ENCODE measurements around the gene UNC13C. TPM values are rescaled to one million over a fixed set of nuclear protein-coding genes. Genes with fewer than 3 reads are reported as not detected.
"Not testable (repeated sequence)": the region's sequence is repeated elsewhere in the genome, so short reads cannot be mapped to it uniquely, and the experiment has no call there.

The UNC13C gene
- total and polyA plus RNA-seq, 4 donors, result 0.05 to 16.0 (median 0.12) TPM; not detected in 1

- H3K9me3 ChIP-seq (ENCODE audit: control insufficient read depth in 4 of 4, insufficient read depth in 3 of 4, low read length in 3 of 4), result peaks cover 0 to 3% (median 0%) of the 10 kb centered on the region in 4 donors
- WGBS, 2 donors, result 80 to 86% methylated on average over 4 of the region's 4 CpGs
- H3K4me3 ChIP-seq, result no peak overlapping the region
- no peaks in the 10 kb centered on the region for H3K4me1 ChIP-seq (ENCODE audit: control insufficient read depth in 5 of 5, insufficient read depth in 5 of 5, low read length in 5 of 5)
- no peak overlapping the region for H3K27ac ChIP-seq (ENCODE audit: low read depth in 1 of 2, low read length in 1 of 2)
- no peak overlapping the region for H3K9ac ChIP-seq (ENCODE audit: insufficient read depth in 1 of 2, low read length in 2 of 2)
- H3K36me3 ChIP-seq (ENCODE audit: control insufficient read depth in 4 of 4, insufficient read depth in 4 of 4, low read length in 4 of 4), result no peaks in the 10 kb centered on the region
- ATAC-seq (ENCODE audit: insufficient read depth, low FRiP score), result no peak
- no peak for TF ChIP-seq CTCF (IDR thresholded peaks at IDR 0.05; ENCODE audit: control extremely low read depth, extremely low read depth)
- H3K27me3 ChIP-seq (ENCODE audit: control insufficient read depth in 3 of 3, insufficient read depth in 3 of 3, low read length in 2 of 3), result no peaks in the 10 kb centered on the region
- no peak for DNase-seq
Observed at GRCh38 chr15:54428596-54428995, 450.4 kb downstream of the UNC13C start.

GRCh38 chr15:54450288-54450687 lies 472.0 kb downstream of the UNC13C start:
- H3K4me3 ChIP-seq; H3K27me3 ChIP-seq (ENCODE audit: control insufficient read depth in 3 of 3, insufficient read depth in 3 of 3, low read length in 2 of 3); H3K4me1 ChIP-seq (ENCODE audit: control insufficient read depth in 5 of 5, insufficient read depth in 5 of 5, low read length in 5 of 5); H3K9ac ChIP-seq (ENCODE audit: insufficient read depth in 1 of 2, low read length in 2 of 2); ATAC-seq (ENCODE audit: insufficient read depth, low FRiP score); H3K36me3 ChIP-seq (ENCODE audit: control insufficient read depth in 4 of 4, insufficient read depth in 4 of 4, low read length in 4 of 4); DNase-seq; H3K27ac ChIP-seq (ENCODE audit: low read depth in 1 of 2, low read length in 1 of 2): not testable (repeated sequence)
- peaks cover 0 to 20% (median 3%) of the 10 kb centered on the region in 4 donors for H3K9me3 ChIP-seq (ENCODE audit: control insufficient read depth in 4 of 4, insufficient read depth in 3 of 4, low read length in 3 of 4)
- WGBS, 2 donors, result 89% methylated on average over 9 of the region's 9 CpGs

- Histone ChIP-seq H3K4me3 (no peak overlapping the region), H3K36me3 (ENCODE audit: control insufficient read depth in 4 of 4, insufficient read depth in 4 of 4, low read length in 4 of 4) (no peaks in the 10 kb centered on the region), H3K4me1 (ENCODE audit: control insufficient read depth in 5 of 5, insufficient read depth in 5 of 5, low read length in 5 of 5) (no peaks in the 10 kb centered on the region), H3K27me3 (ENCODE audit: control insufficient read depth in 3 of 3, insufficient read depth in 3 of 3, low read length in 2 of 3) (no peaks in the 10 kb centered on the region), H3K9ac (ENCODE audit: insufficient read depth in 1 of 2, low read length in 2 of 2) (no peak overlapping the region), H3K9me3 (ENCODE audit: control insufficient read depth in 4 of 4, insufficient read depth in 3 of 4, low read length in 3 of 4) (peaks cover 0 to 15% (median 8%) of the 10 kb centered on the region in 4 donors), H3K27ac (ENCODE audit: low read depth in 1 of 2, low read length in 1 of 2) (no peak overlapping the region)
- TF ChIP-seq CTCF (IDR thresholded peaks at IDR 0.05; ENCODE audit: control extremely low read depth, extremely low read depth), result no peak
- 74 to 92% methylated on average over 1 of the region's 1 CpG for WGBS, 2 donors
- ATAC-seq (ENCODE audit: insufficient read depth, low FRiP score), result no peak
- DNase-seq, result no peak
Observed at GRCh38 chr15:54456413-54456812, 478.2 kb downstream of the UNC13C start.

- DNase-seq (no peak), ATAC-seq (ENCODE audit: insufficient read depth, low FRiP score) (no peak)
- Histone ChIP-seq H3K4me1 (ENCODE audit: control insufficient read depth in 5 of 5, insufficient read depth in 5 of 5, low read length in 5 of 5) (no peaks in the 10 kb centered on the region), H3K9ac (ENCODE audit: insufficient read depth in 1 of 2, low read length in 2 of 2) (no peak overlapping the region), H3K9me3 (ENCODE audit: control insufficient read depth in 4 of 4, insufficient read depth in 3 of 4, low read length in 3 of 4) (peaks cover 0 to 8% (median 5%) of the 10 kb centered on the region in 4 donors), H3K4me3 (no peak overlapping the region), H3K27ac (ENCODE audit: low read depth in 1 of 2, low read length in 1 of 2) (no peak overlapping the region), H3K27me3 (ENCODE audit: control insufficient read depth in 3 of 3, insufficient read depth in 3 of 3, low read length in 2 of 3) (no peaks in the 10 kb centered on the region), H3K36me3 (ENCODE audit: control insufficient read depth in 4 of 4, insufficient read depth in 4 of 4, low read length in 4 of 4) (no peaks in the 10 kb centered on the region)
- WGBS, 2 donors, result 96 to 99% methylated on average over 17 of the region's 17 CpGs
- TF ChIP-seq CTCF (IDR thresholded peaks at IDR 0.05; ENCODE audit: control extremely low read depth, extremely low read depth), result no peak
Observed at GRCh38 chr15:54462511-54462913, 484.3 kb downstream of the UNC13C start.

All from lung (tissue), 12 donors.